Activated CD4-positive, alpha-beta T cell treated with anti-CD3 and anti-CD28 coated beads, Interleukin-2, amount 50 U/mL, for 48 hours (primary cell): ENCODE measurements around the gene SLC35F4.

Source experiments
- DNase-seq, 2 experiments: peaks; one replicate each; pipeline ENCODE4 v3.0.0-alpha.2; 2020

SLC35F4 gene

DNA sequence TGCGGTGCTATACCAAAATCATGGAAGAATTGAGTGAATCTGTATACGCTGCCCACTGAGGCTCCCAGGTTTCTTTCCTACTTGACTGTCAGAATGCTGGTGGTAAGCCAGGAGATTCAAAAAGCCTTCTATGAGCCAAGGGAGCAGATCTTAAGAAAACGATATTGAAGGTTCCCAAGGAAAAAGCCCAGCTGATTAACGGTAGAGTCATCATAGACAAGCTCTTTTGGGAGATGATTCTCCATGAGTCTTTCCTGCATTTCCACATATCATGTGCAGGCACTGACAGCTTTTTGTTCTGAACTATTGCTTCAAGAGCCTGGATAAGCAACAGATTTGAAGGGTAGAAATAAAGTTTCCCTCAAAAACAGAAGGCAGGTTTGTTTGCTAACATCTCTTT lies 17.5 kb downstream of the SLC35F4 start:
- DNase-seq: no peak

DNA sequence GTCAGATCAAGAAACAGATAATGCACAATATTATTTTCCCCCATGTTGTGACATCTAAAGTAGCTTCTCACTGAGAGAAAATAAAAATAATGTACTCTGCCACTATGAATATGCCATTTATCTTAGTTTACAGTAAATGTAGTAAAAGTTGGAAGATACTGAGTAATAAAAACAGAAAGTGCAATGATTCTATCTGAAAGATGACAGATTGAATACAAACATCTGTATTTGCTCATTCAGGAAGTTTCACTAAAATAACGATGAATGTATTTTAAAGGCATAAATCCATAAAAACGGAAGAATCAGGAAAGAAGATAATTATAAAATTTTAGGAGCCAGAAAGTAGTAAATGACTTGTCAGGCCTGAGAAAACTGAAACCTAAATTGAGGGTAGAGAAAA lies 18.2 kb downstream of the SLC35F4 start:
- no peak for DNase-seq

DNA sequence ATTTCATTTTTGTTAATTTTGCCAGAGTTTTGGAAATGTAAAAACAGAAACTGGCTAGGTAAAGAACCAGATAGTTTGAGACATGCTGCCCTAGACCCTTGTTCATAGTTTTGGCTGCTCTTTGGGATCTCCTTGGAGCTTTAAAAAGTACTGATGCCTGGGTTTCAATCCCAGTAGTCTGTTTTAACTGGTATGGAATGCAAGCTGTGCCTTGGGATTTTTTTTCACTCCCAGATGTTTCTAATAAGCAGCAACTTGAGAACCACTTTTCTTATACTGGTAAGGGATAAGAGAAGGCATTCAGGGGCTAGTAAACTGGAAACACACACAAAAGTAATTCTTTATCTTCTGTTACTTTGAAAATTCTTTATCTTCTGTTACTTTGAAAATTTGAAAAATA lies 18.8 kb downstream of the SLC35F4 start:
- no peak for DNase-seq

DNA sequence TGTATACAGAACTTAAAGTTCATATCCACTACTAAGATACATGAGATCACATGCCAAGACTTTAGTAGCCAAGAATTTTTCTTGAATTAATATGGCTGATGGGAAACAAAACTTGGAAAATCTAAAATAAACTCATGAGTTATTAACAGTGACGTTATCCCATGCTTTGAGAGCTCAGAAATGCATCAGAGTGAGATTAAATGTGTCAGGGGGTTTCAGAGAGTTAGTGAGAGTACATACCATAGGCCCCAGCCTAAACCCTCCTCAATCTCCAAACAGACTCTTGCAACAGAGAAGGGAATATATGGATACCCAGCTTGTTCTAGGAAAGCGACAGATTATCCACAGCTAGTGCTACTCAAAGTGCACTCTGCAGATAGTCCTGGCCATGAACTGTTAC lies 19.3 kb downstream of the SLC35F4 start:
- DNase-seq: no peak

DNA sequence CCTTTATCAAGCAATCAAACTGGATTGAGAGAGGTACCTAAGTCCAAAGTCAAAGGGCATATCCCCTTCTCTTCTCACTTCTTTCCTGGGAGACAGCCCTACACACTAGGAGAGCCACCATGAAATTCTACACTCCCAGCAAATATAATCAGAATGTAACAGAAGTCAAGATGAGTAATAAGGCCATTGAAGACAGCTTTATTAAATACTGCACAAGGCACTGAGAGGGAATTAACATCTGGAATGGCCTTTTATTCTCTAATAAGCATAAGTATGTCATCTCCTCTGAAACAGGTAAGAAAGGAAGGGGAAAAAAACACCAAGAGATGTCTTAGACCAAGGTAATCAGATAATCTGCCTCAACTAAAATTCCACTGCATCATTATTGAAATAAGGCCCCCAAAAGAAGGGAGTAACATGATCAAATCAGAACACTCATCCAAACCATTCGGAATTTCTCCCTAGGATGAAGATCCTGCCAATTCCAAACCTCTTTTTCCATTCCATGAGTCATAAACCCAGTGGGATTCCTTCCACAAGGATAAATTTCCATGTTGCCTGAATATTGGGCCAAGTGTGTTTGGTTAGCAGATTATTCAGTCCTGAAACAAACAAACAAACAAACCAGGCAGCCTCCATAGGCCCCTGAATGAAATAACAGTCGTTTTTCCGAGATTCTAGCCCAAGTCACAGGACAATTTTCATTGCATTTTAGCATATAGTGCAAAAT lies 19.9 kb downstream of the SLC35F4 start:
- DNase-seq: no peak

DNA sequence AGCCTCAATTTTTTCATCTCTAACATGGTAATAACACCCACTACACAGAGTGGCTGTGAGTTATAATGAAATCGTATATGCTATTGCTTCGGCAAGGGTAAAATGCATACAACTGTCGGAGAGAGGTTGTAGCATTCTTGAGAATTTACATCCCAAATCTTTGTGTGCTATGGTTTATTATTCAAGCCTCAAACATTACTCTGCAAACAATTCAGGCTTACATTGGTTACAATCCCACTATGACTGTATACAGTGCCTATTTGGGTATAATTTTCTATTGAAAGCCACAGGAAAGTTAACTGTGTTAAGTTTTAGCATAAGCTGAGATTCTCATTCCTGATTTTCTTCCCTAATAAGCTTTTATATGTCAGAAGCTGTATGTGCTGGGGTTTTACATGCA lies 20.6 kb downstream of the SLC35F4 start:
- DNase-seq: no peak

DNA sequence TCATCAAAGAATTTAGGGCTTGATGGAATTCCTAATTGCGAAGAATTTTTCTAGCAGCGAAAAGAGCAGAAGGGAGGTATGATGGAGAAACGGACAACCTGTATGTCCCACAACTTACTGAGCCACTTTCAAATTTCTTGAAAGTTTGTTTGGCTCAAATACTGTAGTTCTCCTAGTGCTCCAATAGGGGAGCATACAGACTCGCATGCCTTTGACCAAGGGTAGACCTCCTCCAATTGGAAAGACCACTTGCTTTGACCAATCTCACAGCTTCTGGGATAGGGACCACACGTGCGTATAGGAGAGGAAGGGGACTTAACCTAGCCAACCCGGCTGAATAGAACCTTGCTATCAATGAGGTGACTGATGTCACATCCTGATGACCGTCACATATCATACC lies 28.6 kb downstream of the SLC35F4 start:
- DNase-seq: no peak

DNA sequence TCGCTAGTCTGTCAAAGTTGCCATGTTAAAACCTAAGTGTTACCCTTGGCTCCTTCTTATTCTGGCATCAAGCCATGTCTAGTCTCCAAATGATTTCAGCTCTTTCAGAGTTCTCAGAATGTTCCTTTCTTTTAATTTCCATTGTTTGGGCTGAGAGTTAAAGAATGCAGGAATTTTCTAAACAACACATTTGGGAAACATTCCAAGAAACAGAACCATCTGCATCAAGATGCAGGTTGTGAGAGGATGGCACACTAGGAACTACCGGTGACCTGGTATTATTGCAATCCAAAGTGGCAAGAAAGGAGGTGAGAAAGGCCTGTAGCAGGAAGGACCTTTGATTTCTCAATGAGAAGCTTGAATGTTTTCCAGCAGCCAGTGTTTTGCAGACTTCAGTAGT lies 30.1 kb downstream of the SLC35F4 start:
- DNase-seq: no peak

DNA sequence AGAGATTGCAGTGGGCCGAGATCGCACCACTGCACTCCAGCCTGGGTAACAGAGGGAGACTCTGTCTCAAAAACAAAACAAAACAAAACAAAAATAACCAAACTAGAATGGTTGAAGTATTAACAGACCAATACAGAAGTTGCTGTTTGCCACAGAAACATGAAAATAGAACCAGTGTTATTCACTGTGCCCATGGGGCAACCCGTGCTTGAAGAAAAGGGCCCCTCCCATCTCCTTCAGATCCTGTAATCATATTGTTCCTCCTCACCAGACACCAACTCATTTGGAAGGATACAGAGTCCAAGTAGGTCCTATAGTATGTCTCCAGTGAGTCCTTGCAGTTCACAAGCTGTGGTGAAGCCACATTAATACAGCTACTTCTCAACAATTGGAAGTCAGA lies 30.9 kb downstream of the SLC35F4 start:
- no peak for DNase-seq

DNA sequence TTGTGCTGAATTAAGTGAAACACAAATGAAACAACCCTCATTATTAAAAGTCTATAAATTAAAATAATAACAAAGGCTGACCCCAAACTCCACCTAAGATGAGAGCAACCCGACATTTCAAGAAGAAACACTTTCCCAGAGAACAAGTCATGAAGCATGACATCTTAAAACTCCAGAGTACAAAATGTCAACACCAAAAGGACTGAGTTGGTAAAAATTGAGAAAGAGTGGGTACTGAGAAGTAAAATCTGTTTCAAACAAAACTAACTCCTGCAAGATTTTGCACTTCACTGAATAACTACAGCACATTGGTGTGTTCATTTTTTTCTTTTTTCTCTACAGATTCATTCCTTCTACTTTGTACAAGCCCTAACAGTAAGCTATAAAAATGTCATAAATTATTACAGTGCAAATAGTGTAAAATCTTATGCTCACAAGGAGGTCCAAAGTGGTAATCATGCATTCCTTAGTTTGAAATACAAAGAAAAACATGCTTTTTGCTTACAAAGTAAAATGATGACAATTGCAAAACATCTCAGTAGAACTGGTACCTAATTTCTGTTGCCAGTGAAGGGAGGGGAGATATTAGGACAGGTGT lies 31.8 kb downstream of the SLC35F4 start:
- no peak for DNase-seq

DNA sequence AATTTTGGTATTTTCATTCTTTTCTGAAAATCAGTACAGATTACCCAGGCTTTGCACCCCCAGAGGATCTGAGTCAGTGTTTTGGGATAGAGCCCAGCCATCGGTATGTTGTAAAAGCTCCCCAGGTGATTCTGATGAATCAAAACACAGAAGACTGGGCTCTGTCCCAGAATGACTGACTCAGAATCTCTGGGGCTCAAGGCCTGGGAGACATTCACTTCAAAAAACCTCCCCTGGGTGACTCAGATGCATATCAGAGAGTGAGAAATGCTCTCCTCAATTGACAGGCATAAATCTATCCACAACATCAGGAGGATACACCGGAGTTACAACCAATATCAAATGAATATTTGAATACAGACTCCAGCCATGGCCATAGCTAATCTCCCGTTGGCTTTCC lies 32.6 kb downstream of the SLC35F4 start:
- no peak for DNase-seq

DNA sequence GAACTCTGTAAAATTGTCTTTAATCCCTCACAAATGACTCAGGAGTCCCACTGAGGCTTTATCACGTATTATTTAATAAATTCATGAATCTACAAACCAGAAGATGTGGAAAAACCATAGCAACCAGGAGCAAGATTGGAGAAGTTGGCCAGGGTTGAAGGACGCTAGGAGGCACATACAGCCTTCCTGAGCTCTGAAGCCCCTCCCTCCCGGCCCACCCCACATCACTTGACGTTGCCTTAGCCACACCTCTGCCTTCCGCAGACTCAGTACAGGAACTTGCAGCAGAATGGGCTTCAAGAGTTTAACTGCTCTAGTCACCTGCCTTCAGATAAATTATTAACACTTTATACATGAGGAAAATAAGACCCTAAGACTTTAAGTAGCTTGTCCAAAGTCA lies 33.9 kb downstream of the SLC35F4 start:
- no peak for DNase-seq

DNA sequence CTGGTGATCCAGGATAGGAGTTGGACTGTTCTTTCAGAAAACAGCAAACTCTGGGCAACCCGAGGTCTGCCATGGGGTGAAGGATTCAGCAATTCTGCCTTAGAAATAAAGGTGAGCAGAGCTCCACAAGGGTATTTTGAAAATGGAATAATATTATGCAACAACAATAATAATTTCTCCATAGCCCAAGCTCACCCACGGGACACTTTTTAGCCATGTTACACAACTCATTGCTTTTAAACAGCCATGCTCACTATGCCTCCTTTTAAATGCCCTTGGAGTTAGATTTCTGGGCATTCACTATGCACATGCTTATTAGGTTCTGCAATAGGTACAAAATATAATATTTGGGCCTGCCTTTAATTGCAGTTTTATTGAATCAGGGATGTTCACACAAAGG lies 37.2 kb downstream of the SLC35F4 start:
- DNase-seq: no peak

DNA sequence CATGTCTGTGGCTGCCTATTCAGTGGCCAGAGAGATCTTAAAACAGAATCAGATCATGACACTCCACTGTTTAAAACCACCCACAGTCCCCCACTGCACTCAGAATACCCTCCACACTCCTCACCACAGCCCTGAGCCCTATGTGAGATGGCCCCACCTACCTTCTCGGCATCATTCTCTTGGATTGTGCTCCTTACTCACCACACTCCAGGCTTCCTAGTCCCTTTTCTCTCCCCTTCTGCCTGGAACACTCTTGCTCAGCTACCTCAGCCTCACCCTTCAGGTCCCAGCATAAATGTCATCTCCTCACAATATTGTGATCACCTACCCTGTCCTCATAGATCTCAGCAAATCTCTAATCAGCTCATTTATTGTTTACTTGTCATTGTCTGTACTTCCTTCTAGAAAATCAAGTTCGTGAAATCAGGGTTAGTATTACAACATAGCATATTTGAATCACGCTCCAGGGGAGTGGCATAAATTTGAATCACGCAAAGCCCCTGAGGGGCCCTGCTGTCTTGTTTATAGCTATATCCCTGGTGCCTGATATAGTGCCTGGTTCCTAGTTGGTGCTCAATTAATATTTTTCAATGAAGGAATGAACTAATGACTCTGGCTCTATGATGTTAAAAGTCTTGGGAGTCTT lies 42.8 kb downstream of the SLC35F4 start:
- DNase-seq: no peak

DNA sequence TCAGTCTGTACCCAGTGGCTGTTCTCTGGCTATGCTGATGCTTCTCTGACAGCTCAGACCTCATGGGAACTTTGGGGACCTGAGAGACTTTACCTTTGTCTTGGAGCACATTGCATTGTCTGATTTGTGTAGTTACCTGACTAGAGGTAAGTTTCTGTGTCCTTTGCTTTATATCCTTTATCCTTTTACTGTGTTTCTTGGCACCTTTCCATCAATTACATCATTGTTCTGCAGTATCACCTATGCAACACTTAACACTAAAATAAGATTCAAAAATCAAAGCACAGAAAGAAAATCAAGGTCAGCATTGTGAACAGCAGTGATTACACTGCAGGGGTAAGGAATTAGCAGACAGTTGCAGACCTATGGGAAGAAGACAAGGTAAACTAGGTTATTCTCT lies 43.8 kb downstream of the SLC35F4 start:
- no peak for DNase-seq

DNA sequence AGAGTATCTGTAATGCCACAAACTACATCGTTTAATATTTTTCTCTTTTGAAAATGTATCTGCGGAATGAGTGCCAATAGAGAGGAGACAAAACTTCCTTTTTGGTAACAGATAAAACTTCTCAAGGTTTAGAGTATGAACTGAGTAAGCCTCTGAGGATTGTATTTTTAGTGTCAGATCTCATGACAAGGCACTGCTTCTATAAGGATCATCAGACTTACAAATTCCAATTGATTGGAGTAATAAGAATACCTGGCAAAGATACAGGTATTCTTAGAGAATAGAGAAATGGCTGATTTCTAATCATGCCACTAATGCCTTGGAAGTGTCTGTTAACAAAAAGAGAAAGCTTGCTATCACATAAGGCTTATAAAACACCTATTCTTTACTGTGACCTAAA lies 45.3 kb downstream of the SLC35F4 start:
- DNase-seq: no peak

DNA sequence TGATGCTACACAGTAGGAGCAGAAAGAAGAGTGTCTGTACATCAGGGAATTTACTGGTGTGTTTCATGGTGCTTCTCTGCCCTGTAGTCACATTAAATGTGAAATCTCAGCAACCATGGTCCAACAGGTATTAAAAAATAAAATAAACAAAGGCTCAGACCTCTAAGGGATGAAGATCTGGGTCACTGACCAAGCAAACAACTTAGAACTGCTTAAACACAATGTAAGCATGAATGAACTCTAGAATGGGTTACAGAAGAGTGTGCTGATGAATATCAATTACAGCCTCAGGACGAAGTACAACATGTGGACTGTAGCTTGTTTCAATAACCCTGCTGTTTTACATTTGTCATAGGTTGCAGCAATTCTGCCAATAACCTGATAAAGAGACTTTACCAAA lies 47.4 kb downstream of the SLC35F4 start:
- DNase-seq: no peak

DNA sequence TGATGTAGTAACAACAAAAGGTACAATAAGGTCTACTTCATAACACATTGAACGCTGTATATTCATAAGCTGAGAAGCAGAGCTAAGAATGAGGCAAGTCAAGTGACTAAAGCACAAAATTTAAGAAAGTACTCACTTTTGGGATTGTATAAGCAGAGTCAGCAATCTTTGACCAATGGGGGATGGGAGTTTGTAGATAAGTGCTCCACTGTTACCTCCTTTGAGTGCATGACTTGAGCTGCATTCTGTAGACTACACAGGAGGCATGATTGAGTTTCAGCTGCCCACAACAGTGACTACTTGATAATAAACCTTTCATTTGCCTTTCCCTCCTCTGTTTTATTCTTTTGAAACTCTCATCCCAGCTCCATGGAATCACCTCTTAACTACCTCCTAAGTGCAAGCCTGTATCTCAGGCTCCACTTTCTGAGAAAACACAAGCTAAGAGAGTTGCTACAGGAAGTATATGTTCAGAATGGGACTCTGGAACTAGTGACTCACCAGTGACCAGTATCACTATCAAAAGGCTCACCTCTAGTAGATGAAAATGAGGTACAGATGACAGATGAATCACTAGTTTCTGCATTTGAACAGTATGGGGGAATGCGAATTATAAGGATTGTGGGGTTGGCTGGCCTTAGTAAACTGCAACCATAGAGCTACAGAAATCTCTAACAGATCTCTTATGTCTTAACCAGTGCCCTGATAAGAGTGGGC lies 49.2 kb downstream of the SLC35F4 start:
- DNase-seq: no peak

DNA sequence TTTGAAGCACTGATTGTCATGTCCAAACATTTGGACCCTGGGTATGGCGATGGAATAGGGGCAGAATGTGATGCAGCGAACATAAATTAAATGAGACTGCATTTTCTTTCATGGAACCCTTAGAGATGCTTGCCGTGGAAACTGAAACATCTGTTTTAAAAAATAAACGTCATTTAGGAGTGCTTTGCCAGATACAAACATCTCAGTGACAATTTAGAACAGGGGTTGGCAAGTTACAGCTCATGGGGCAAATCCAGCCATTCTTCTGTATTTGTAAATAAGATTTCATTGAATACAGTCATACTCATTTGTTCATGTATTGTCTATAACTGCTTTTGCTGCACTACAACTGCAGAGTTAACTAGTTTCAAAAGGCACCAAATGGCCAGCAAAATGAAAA lies 51.2 kb downstream of the SLC35F4 start:
- DNase-seq: no peak

DNA sequence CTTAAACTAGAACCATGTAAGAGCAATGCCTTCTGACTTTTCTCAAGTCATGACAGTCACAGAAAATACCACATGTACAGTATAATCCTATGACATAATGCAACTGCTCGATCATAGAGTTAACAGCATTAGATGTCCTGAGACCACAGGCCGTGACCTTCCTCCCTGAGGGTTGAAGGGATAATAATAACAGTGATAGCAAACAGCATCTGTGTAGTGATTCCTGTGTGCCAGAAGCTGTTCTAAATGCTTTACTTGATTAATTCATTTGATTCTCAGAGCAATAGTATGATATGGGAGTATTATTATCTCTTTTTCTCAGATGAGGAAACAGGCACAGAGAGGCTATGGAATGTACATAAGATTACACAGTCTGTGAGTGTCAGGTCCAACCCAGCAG lies 53.2 kb downstream of the SLC35F4 start:
- no peak for DNase-seq

DNA sequence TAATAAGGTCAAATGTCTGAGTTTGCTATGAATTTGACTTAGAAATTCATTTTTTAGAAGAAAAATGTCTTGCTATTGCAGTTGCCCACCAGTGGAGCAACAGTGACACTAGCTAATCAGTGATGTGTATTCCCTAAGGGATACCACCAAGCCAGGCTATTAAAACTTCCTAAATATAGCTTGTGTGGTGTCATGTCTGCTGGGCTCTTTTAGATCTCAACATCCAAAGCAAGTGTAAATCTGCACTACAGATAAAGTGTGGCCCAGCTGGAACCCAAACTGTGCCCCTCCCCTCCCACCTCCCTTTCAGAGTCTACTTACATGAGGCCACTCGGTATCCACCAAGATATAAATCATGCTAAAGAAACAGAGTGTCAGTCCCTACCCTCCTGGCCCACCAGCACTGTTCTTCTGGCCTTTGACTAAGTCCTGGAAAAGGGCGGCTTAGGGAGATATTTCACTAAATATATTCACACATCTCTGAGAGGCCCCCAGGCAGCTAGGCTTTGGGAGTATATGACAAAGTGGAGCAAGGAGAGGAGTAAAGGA lies 53.8 kb downstream of the SLC35F4 start:
- DNase-seq: no peak

DNA sequence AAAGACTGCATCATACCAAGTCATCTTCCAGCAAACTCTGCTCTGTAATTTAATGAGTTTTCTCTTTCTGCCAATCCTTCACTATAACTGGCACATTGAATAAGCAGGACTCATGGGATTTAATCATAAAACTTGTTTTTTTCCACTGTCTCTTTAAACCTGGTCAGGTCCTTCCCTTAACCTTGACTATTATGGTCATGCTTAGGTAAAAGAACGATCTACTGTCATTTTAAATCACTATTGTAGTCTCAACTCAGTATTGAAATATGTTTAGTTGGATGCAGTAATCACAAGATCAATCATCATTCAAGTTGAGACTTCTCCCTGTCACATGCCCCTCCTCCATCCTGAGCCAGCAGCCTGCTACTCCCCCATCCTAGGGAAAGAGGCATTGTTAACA lies 56.1 kb downstream of the SLC35F4 start:
- no peak for DNase-seq

DNA sequence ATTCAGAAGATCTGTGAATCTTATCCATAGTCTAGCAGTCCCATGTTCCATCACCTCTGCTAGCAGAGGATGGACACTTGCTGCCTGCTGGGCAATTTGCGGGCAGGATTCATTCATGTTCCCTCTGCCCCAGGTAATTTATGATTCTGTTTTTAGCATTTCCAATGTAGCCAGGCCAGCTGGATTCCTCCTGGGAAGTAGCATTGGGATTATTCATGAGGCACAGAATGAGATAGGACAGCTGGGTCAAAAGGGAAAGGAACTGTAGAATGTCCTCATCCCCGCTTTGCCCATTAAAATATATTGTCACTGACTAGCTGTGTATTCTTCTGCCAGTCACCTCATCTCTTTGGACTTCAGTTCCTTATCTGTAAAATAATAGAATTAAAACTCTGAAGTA lies 68.7 kb downstream of the SLC35F4 start:
- DNase-seq: no peak

DNA sequence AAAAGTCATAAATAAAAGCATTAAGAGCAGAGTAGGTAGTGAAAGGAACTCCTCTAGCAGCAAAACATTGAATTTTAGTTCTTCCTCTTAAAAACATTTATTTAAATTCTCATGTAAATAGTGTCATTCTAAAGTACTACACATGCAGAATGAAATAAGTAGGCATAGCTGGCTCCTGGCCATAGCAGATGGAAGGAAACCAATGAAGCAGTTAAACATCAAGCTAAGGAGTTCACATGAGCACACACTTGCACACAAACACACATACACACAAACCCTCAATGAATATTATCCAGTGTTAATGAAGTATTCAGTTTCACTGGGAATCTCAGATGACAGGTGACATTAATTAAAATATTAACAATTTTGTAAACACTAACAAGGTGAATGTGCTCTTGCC lies 69.3 kb downstream of the SLC35F4 start:
- no peak for DNase-seq
